Astrocyte (in vitro differentiated cells and primary cell): ENCODE measurements around the gene PRR7. TPM values are rescaled to one million over a fixed set of nuclear protein-coding genes. Genes with fewer than 3 reads are reported as not detected.

ENCODE experiments used
- DNase-seq: peaks from one replicate; pipeline ENCODE4 v3.0.0-alpha.2; 2010; ENCODE audit warnings: low read depth
- FAIRE-seq: peaks from 2 replicates; lab custom pipeline; 2011; peaks lifted over from hg19 to GRCh38; lab: Jason Lieb, UNC
- H2AFZ ChIP-seq: 2 replicates; pipeline ENCODE4 v1.6.0; 2012; ENCODE audit warnings: low read depth, low read length, inconsistent platforms
- H3K27ac ChIP-seq: 2 replicates; pipeline ENCODE4 v1.5.1; 2011; ENCODE audit warnings: low read depth, low read length, inconsistent platforms
- H3K27me3 ChIP-seq: 2 replicates; pipeline ENCODE4 v1.6.0; 2011; ENCODE audit warnings: low read length, inconsistent platforms; ENCODE audit not compliant: insufficient read depth
- H3K36me3 ChIP-seq: 2 replicates; pipeline ENCODE4 v1.5.1; 2011; ENCODE audit warnings: low read length, inconsistent platforms; ENCODE audit not compliant: insufficient read depth
- H3K4me1 ChIP-seq: 2 replicates; pipeline ENCODE4 v1.5.1; 2011; ENCODE audit warnings: low read length, inconsistent platforms; ENCODE audit not compliant: insufficient read depth
- H3K4me2 ChIP-seq: 2 replicates; pipeline ENCODE4 v1.6.0; 2012; ENCODE audit warnings: low read length, inconsistent platforms
- H3K4me3 ChIP-seq: 2 replicates; pipeline ENCODE4 v1.5.1; 2011; ENCODE audit warnings: low read depth, mild to moderate bottlenecking, low read length, inconsistent platforms; ENCODE audit not compliant: insufficient read depth
- H3K79me2 ChIP-seq: 2 replicates; pipeline ENCODE4 v1.6.0; 2012; ENCODE audit warnings: mild to moderate bottlenecking, low read length, inconsistent platforms; ENCODE audit not compliant: insufficient read depth
- H3K9ac ChIP-seq: 2 replicates; pipeline ENCODE4 v1.6.0; 2012; ENCODE audit warnings: mild to moderate bottlenecking, low read length, inconsistent platforms
- H3K9me3 ChIP-seq: 2 replicates; pipeline ENCODE4 v1.5.1; 2012; ENCODE audit warnings: low read depth, mild to moderate bottlenecking, low read length, inconsistent platforms; ENCODE audit not compliant: insufficient read depth
- H4K20me1 ChIP-seq: 2 replicates; pipeline ENCODE4 v1.6.0; 2012; ENCODE audit warnings: low read length, inconsistent platforms; ENCODE audit not compliant: insufficient read depth
- H3K27ac Mint-ChIP-seq: one replicate; pipeline ENCODE4 v1.8.0; 2021; ENCODE audit warnings: mild to moderate bottlenecking, mixed read lengths; ENCODE audit not compliant: unreplicated experiment
- H3K27me3 Mint-ChIP-seq: one replicate; pipeline ENCODE4 v1.8.0; 2021; ENCODE audit warnings: low read depth, mixed read lengths; ENCODE audit not compliant: unreplicated experiment
- H3K36me3 Mint-ChIP-seq: one replicate; pipeline ENCODE4 v1.8.0; 2021; ENCODE audit warnings: low read depth, mixed read lengths; ENCODE audit not compliant: unreplicated experiment
- H3K4me1 Mint-ChIP-seq: one replicate; pipeline ENCODE4 v1.8.0; 2021; ENCODE audit warnings: low read depth, mixed read lengths; ENCODE audit not compliant: unreplicated experiment
- H3K4me3 Mint-ChIP-seq: one replicate; pipeline ENCODE4 v1.8.0; 2021; ENCODE audit warnings: mild to moderate bottlenecking, moderate library complexity, mixed read lengths; ENCODE audit not compliant: unreplicated experiment
- H3K9me3 Mint-ChIP-seq: one replicate; pipeline ENCODE4 v1.8.0; 2021; ENCODE audit warnings: mild to moderate bottlenecking, mixed read lengths; ENCODE audit not compliant: unreplicated experiment
- CTCF ChIP-seq: IDR thresholded peaks from 2 replicates; pipeline ENCODE4 v1.5.1; 2011; ENCODE audit warnings: low read depth, mild to moderate bottlenecking, inconsistent platforms, low read length, moderate library complexity; ENCODE audit not compliant: insufficient read depth
- EZH2 ChIP-seq: IDR thresholded peaks from 2 replicates; pipeline ENCODE4 v1.6.1; 2012; ENCODE audit warnings: mild to moderate bottlenecking, low read length, inconsistent platforms; ENCODE audit not compliant: insufficient read depth
- total RNA-seq: library from RNA; stranded (reverse); gene quantifications from 2 replicates; pipeline ENCODE4 v1.2.1, GENCODE V29; 2021

Gene PRR7
- total RNA-seq, 1 donor from 2014 or later, result 9.9 TPM

DNA sequence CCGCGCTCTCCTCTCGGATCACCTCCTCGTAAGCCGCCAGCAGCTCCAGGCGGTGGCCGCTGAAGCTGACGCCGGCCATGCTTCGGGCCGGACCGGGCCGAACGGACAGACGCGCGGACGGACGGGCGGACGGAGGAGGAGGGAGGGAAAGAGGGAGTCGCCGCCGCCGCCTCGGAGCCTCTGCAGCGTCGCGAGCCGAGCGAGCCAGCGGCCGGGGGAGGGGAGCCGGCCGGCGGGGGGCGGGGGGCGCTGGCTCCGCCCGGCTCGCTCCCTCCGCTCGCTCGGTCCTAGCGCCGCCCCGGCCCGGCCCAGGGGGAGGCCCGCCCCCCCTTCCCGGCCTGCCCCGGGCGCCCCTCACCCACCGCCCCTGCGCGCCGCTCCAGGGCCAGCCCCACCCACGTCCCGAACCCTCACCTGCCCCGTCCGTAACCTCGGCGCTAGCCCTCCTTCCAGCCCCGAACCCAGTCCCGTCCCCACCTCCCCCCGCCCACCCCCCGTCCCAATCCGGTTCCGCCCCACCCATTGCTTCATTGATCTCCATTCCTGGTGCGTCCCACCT, 26.9 kb downstream of the PRR7 start, which contains the start of gene DBN1:
Gene DBN1 (minus strand): TSS at position 192 of the 559 bp plus-strand sequence. CDS start 113 bp downstream, at position 79.
- Histone ChIP-seq H2AFZ (no peak within 1 kb of the TSS), H3K36me3 (peaks cover 5% of the 10 kb centered on the region), H3K27me3 (no peaks in the 10 kb centered on the region), H3K9me3 (no peaks in the 10 kb centered on the region), H3K79me2 (peaks cover 45% of the 10 kb centered on the region), H3K4me3 (peak within 1 kb of the TSS; percentile 75), H3K4me1 (peaks cover 57% of the 10 kb centered on the region), H4K20me1 (peaks cover 51% of the 10 kb centered on the region), H3K9ac (peak within 1 kb of the TSS; percentile 94), H3K4me2 (peak within 1 kb of the TSS; percentile 99), H3K27ac (peak within 1 kb of the TSS; percentile 81)
- TF ChIP-seq EZH2, result no peak
- no peak for TF ChIP-seq CTCF
- no peak for FAIRE-seq
- H3K9me3 Mint-ChIP-seq, result no peaks in the 10 kb centered on the region
- no peaks in the 10 kb centered on the region for H3K27me3 Mint-ChIP-seq
- H3K4me1 Mint-ChIP-seq, result peaks cover 58% of the 10 kb centered on the region
- H3K36me3 Mint-ChIP-seq, result peaks cover 11% of the 10 kb centered on the region
- peak within 1 kb of the TSS; percentile 88 for H3K4me3 Mint-ChIP-seq
- H3K27ac Mint-ChIP-seq, result peak within 1 kb of the TSS; percentile 88
- no peak for DNase-seq

- Mint-ChIP-seq H3K36me3 (peaks cover 13% of the 10 kb centered on the region), H3K27ac (peak overlapping the region; percentile 88), H3K9me3 (no peaks in the 10 kb centered on the region), H3K27me3 (no peaks in the 10 kb centered on the region), H3K4me3 (peak overlapping the region; percentile 84), H3K4me1 (peaks cover 58% of the 10 kb centered on the region)
- Histone ChIP-seq H3K9me3 (no peaks in the 10 kb centered on the region), H3K36me3 (peaks cover 5% of the 10 kb centered on the region), H4K20me1 (peaks cover 49% of the 10 kb centered on the region), H3K4me3 (peak overlapping the region; percentile 41), H3K27me3 (no peaks in the 10 kb centered on the region), H3K4me1 (peaks cover 52% of the 10 kb centered on the region), H3K9ac (peak overlapping the region; percentile 36), H3K4me2 (peak overlapping the region; percentile 74), H3K27ac (no peak overlapping the region), H3K79me2 (peaks cover 40% of the 10 kb centered on the region), H2AFZ (no peak overlapping the region)
- no peak for TF ChIP-seq CTCF
- no peak for TF ChIP-seq EZH2
- FAIRE-seq (no peak), DNase-seq (no peak)
Observed at GRCh38 chr5:177474002-177474476, 27.4 kb downstream of the PRR7 start.
